ENCODE measurements around the gene PIK3C2G.

Gene PIK3C2G

DNA sequence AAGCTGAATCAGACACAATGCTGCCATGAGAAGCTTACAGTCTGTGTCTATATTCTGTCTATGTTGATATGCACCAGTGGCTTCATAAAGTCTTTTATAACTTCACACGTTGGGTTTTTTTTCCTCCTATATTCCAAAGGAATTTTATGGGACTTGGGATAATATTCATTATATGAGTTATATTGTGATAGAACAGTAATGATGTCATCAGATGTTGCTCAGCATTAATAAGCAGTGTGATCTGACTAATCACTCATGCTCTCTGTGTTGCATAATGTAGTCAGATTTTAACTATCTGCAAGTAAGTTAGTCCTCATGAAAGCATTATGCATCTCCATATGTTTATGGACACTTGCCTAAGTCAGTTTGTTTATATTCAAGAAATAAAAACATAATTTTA lies 316.9 kb downstream of the PIK3C2G start:
- no peak for DNase-seq

DNA sequence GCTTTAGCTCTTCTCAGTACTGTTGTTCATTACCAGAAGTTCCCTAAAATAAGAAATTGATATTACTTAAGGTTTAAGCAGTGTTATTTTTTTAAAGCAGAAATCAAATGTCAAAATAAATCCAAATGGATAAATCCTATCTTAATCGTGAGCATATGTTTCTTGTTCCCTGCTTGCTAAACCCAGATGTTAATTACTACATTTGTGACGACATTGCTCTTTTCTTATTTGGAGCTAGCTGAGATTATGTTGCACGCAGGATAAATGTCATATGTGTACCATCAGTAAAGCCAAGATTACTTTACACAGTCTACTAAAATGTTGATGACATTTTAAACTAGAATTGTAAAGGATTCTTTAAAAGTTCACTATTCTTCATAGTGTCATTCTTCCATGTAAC lies 319.0 kb downstream of the PIK3C2G start:
- DNase-seq = no peak

DNA sequence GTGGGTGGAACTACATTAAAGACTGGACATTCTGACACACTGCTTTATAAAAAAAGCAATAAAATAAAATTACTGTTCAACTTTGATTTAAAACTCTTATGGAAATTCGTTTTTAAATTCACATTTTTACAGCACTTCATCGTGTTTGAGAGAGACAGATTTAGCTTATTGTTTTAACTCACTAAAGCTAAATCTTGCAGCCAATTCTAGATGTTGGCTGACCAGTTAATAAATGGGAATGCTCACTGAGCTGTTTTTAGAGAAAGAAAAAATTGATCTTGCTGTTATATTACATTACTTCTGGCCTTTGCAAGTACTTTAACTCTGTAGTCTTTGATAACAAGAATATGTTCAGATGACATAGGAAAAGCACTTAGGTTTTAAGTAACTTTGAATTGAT lies 319.4 kb downstream of the PIK3C2G start:
- DNase-seq = no peak

DNA sequence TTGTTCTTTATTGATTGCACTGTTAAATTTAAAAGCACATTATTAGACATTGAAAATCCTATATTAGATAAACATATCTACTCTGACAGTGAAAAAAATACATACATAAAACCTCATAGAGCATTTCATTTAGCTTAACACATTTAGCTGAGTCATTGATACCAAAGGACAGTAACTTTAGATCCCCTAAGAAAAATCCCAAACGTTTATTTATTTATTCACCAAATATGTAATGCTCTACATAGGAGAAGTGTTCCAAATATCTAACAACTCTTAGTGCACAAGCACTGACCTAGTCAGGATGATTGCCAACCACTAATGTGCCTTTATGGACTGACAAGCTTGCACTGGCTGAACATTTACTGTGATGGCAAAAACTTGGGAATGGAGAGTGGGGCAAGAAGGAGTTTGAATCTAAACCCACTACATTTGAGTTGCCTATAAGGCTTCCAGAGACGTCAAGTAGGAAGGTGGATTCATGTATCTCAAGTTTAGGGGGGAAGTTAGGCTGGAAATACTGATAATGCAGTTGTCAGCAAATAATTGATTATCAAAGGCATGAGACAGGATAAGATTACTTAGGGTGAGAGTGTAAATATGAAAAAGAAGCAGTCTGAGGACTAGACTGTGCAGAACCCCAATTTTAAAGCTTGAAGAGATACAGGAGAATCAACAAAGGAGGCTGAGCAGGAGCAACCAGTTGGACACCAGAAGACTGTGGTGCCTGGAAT lies 320.1 kb downstream of the PIK3C2G start:
- DNase-seq = no peak

GRCh38 chr12:18583655-18584054 lies 322.3 kb downstream of the PIK3C2G start:
- DNase-seq = no peak

- no peak for DNase-seq
Observed at GRCh38 chr12:18586581-18586980, 325.3 kb downstream of the PIK3C2G start.

DNA sequence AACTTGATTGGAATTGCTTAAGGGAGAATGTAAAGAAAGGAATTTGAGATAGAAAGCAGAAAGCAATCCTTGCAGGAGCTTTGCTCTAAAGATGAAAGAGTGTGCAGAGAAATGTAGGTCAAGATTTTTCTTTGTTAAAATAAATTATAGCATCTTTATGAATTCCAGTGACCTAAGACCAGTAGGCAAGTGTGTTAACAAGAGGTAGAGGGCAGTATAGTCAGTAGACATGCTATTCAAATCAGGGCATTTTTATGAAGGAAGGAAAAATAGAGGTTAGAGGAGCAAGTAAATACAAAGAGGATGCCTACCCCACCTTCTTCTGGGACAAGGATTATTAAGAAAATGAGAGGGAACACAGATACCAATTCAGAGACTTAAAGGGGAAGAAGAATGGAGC lies 328.0 kb downstream of the PIK3C2G start:
- no peak for DNase-seq

DNA sequence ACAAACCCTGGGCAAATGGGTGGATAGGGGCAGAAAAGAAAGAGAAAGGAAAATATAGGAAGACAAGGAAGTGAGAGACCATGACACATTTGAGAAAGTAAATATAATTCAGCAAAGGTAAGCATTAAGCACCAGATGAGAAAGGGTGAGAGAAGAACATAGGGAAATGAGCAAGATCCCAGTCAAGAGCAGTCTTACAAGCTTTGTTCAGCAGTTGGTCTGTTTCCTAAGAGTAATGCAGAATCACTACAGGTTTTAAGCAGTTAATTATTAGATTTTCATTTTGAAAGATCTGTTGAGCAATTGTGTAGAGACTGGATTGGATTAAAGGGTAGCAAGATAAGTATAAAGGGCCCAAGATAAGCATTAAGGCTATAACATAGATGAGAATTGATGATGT lies 330.2 kb downstream of the PIK3C2G start:
- no peak for DNase-seq

- DNase-seq = no peak
Observed at GRCh38 chr12:18595412-18595811, 334.1 kb downstream of the PIK3C2G start.

GRCh38 chr12:18601962-18602361 lies 340.6 kb downstream of the PIK3C2G start:
- DNase-seq = no peak

- no peak for DNase-seq
Observed at GRCh38 chr12:18612971-18613370, 351.7 kb downstream of the PIK3C2G start.

DNA sequence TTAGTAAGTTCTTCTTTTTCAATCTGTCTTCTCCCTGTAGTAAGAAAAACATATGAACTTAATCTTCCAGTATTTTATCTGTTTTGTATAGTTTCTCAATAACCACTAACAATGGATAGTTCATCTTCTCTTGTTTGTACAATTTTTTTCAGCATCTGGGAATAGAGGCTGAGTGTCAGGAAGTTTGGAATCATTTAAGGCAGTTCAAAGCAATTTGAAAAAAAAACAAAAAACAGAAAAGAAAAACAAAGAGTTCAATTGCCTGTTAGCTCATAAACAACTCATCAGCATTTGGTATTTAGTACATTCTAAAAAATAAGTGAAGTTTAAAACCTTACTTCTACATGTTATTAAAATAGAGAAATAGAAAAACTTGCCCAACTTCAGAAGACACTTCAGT lies 359.7 kb downstream of the PIK3C2G start:
- no peak for DNase-seq

GRCh38 chr12:18629445-18629844 lies 368.1 kb downstream of the PIK3C2G start:
- DNase-seq = no peak

GRCh38 chr12:18629916-18630315 lies 368.6 kb downstream of the PIK3C2G start:
- DNase-seq = no peak

GRCh38 chr12:18631339-18631738 lies 370.0 kb downstream of the PIK3C2G start:
- DNase-seq = no peak

GRCh38 chr12:18632848-18633247 lies 371.5 kb downstream of the PIK3C2G start:
- DNase-seq = no peak

- no peak for DNase-seq
Observed at GRCh38 chr12:18634382-18634781, 373.1 kb downstream of the PIK3C2G start.

DNA sequence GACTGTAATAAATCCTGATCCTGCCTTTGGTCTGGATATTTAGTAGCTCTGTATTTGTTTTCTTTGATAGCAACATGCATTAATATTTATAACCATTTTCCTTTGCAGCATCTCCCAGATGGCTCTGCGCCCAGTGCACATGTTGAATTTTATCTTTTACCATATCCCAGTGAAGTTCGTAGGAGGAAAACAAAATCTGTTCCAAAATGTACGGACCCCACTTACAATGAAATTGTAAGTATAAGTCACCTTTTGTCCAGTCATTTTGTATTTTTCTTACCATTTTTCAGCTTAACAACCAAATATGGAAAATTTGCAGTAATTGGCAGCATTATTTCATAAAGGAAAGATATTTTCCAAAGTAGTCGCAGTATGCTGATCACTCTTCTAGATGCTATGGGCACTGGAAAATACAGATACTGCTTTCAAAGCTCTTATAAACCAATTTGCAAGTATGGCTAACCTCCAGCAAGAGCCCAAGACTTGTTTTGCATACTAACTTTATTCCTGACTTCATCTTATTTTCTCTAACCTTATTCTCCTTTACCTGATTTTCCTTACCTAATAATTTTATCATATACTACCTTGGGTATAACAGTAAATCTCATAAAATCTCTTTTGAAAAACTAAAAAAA lies 379.1 kb downstream of the PIK3C2G start:
- DNase-seq = no peak

GRCh38 chr12:18643681-18644080 lies 382.4 kb downstream of the PIK3C2G start:
- DNase-seq = no peak

- no peak for DNase-seq
Observed at GRCh38 chr12:18644564-18644963, 383.2 kb downstream of the PIK3C2G start.

DNA sequence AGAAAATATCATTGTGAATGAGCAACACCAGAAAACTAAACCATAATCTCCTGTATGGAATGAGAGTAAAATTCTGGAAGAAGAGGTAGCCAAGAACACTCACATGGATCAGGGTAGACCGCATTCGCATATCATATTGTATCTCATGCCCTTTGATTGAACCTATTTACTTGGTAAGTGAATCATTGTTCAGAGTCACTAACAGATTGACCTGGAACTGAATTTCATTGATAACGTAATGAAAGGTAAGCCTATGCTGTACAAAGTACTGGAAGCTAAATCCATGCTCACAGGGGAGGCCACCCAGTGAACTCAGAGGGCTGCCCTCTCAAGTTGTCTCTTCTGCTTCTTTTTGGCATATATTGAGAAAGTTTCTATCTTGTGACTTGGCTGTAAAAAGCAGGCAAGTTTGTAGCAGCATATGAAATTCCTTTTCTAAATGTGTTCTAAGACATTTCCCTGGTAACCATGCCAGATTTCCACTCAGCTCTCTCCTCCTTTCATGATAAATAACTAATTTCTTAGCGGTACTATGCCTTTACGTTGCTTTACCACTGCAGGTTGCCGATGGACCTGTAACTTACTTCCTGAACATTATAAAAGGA lies 385.1 kb downstream of the PIK3C2G start:
- no peak for DNase-seq

DNA sequence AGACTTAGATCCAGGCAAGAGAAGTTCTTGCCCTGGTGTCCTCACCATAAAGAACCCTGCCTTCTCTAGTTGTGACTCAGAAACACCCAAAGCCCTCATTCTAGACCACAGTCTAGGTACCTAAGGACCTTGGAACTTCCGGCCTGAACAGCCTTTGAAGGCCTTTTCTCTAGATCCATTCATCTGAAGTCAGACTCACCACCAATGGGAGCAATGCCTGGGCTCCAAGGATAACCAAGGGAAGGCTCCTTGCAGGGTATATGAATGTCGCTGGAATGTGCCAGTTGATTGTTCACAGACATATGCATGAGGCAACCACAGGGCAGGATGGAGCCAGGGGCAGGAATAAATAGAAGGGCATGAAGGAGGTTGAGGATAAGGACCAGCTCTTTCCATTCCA lies 390.2 kb downstream of the PIK3C2G start:
- DNase-seq = no peak

DNA sequence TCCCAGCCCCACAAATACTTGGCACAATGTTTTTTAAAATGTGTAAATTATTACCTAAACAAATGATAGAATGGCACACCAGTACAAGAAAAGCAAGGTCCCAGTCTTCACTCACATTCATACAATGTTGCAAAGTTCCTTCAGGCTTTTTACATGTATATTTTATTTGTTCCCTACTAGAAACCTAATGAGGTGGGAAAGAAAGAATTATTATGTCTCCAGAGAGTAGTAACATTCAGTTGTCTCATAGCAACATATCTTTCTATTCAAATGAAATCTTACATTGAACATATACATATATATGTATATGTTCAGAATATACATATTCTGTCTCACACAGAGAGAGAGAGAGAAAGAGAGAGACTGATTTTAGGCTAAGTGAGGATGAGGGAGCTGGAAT lies 391.3 kb downstream of the PIK3C2G start:
- DNase-seq = no peak

DNA sequence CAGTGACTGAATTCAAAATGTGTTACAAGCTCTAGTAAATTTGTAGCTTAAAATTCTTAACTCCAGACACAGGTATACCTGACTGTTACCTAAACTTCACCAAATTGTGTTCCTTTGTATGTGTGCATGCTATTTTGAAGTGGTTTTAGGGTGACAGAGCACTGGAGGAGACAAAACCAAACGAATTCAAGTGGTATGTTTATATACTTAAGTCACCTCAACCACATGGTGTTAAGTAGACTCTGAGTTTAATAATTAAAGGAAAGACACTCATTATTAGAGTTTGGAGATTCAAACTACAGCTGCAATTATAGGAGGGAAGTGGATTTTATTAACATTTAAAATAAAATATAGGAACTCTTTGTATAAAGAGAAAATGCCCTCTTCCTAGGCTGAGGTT lies 392.1 kb downstream of the PIK3C2G start:
- DNase-seq = no peak

GRCh38 chr12:18655351-18655750 lies 394.0 kb downstream of the PIK3C2G start:
- DNase-seq = no peak
